Measurements from ENCODE around the gene GYPA. TPM values are rescaled to one million over a fixed set of nuclear protein-coding genes. Genes with fewer than 3 reads are reported as not detected.

The GYPA gene
- total and polyA plus RNA-seq, 2 donors (not counting 1 experiment from before 2014, with no cell fraction given), result not detected

DNA sequence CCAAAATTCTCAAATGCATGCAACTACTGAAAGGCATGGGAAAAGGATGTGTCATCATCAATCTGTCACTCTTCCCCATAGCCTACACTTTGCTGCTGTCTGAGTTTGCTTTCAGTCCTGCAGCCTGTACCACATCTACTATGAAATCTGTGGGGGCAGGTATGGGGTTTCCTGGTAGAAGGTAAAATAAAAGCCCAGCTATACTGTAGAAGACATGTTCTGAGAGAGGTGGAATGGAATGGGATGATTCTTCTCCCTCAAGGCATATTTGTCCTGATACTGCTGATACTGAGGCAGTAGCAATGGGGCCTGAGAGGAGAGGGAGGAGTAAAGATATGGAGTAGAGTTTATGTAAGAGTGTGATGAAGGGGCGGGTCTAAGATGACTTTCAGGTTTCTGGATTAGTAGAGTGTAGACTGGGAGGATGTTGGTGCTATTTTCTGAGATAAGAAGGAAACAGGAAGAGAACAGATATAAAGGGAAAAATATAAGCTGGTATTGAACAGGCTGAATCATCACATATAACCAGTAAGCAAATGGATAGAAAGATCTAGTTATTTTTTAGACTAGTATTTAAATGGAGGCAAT lies 38.7 kb upstream of the GYPA start:
- H2AFZ ChIP-seq (ENCODE audit: low read length), result no peak overlapping the region
- H3K4me2 ChIP-seq (ENCODE audit: extremely low read depth, insufficient read depth, low read length), result no peak overlapping the region
- H4K20me1 ChIP-seq (ENCODE audit: control insufficient read depth, extremely low read depth, insufficient read depth, low read length), result no peaks in the 10 kb centered on the region
- no peaks in the 10 kb centered on the region for H3K4me1 ChIP-seq (ENCODE audit: control insufficient read depth, extremely low read depth, insufficient read depth, low read length)
- no peak for DNase-seq (ENCODE audit: low read depth in 2 of 2)
- no peak overlapping the region for H3K4me3 ChIP-seq (replicated peaks in 1 of 4; ENCODE audit: control extremely low read depth in 1 of 4, insufficient read depth in 1 of 4, low read depth in 3 of 4, low read length in 4 of 4)
- H3K9me3 ChIP-seq (ENCODE audit: control insufficient read depth, insufficient read depth, low read depth, low read length), result no peaks in the 10 kb centered on the region
- H3K36me3 ChIP-seq (ENCODE audit: control insufficient read depth, insufficient read depth, low read length), result no peaks in the 10 kb centered on the region
- H3K79me2 ChIP-seq (ENCODE audit: control insufficient read depth, insufficient read depth, low read length), result no peaks in the 10 kb centered on the region
- TF ChIP-seq, protein P1, sequence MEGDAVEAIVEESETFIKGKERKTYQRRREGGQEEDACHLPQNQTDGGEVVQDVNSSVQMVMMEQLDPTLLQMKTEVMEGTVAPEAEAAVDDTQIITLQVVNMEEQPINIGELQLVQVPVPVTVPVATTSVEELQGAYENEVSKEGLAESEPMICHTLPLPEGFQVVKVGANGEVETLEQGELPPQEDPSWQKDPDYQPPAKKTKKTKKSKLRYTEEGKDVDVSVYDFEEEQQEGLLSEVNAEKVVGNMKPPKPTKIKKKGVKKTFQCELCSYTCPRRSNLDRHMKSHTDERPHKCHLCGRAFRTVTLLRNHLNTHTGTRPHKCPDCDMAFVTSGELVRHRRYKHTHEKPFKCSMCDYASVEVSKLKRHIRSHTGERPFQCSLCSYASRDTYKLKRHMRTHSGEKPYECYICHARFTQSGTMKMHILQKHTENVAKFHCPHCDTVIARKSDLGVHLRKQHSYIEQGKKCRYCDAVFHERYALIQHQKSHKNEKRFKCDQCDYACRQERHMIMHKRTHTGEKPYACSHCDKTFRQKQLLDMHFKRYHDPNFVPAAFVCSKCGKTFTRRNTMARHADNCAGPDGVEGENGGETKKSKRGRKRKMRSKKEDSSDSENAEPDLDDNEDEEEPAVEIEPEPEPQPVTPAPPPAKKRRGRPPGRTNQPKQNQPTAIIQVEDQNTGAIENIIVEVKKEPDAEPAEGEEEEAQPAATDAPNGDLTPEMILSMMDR (conservative IDR thresholded peaks at IDR 0.05 in 1 of 2, IDR thresholded peaks at IDR 0.05 in 1 of 2; ENCODE audit: low read depth in 1 of 2, low read length in 2 of 2), result no peak
- TF ChIP-seq EZH2 (IDR thresholded peaks at IDR 0.05; ENCODE audit: low read length, missing control alignments), result no peak
- H3K27ac ChIP-seq (ENCODE audit: insufficient read depth, low read length), result no peak overlapping the region
- no peak overlapping the region for H3K9ac ChIP-seq (ENCODE audit: insufficient read depth, low read length)
- H3K27me3 ChIP-seq (ENCODE audit: control insufficient read depth, insufficient read depth, low read length), result no peaks in the 10 kb centered on the region

DNA sequence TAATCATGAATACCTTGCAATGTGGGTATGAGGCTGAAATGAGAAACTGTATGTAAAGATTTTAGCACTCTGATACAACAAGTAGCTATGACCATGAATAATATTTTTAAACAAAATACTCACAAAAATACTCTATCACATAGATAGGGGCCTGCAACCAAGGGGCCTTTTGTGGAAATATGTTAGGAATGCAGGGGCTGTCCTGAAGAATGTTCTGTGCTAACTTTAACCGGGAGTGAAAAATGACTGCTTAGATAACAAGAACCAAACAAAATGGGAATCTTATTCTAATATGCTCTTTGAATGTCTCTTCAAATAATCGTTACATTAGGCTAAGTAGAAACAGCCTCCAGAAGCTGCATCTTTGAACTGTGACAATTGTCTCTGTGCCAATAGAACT lies 37.9 kb upstream of the GYPA start:
- TF ChIP-seq EZH2 (IDR thresholded peaks at IDR 0.05; ENCODE audit: low read length, missing control alignments), result no peak
- TF ChIP-seq, protein P1 (conservative IDR thresholded peaks at IDR 0.05 in 1 of 2, IDR thresholded peaks at IDR 0.05 in 1 of 2; ENCODE audit: low read depth in 1 of 2, low read length in 2 of 2), result no peak
- Histone ChIP-seq H3K4me3 (replicated peaks in 1 of 4; ENCODE audit: control extremely low read depth in 1 of 4, insufficient read depth in 1 of 4, low read depth in 3 of 4, low read length in 4 of 4) (no peak overlapping the region), H3K4me2 (ENCODE audit: extremely low read depth, insufficient read depth, low read length) (no peak overlapping the region)

DNA sequence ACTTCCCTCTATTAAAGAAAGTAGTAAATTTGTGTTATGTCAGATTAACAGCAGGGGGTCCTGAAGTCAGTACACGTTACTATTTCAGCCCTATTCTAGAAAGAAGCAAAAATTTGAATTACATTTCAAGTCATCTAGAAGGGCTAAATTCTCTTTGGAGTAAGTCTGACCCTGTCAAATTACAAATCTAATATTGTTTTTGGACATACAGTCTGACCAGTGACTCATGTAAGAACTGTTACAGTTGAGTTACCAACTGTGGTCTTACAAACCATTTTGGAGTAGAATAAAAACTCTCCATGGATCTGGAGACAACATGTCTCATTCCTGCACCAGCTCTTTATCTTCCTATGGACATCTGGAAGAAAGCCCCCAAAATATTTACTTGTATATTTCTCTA lies 36.0 kb upstream of the GYPA start:
- peak; percentile 24 to 59 for DNase-seq (ENCODE audit: low read depth in 2 of 2)
- no peak overlapping the region for H3K9ac ChIP-seq (ENCODE audit: insufficient read depth, low read length)

More for the DNA sequence above, 37.9 kb upstream of the GYPA start:
- Histone ChIP-seq H2AFZ (ENCODE audit: low read length) (no peak overlapping the region), H3K79me2 (ENCODE audit: control insufficient read depth, insufficient read depth, low read length) (no peaks in the 10 kb centered on the region), H3K27ac (ENCODE audit: insufficient read depth, low read length) (no peak overlapping the region), H3K9me3 (ENCODE audit: control insufficient read depth, insufficient read depth, low read depth, low read length) (no peaks in the 10 kb centered on the region), H3K27me3 (ENCODE audit: control insufficient read depth, insufficient read depth, low read length) (no peaks in the 10 kb centered on the region), H3K4me1 (ENCODE audit: control insufficient read depth, extremely low read depth, insufficient read depth, low read length) (no peaks in the 10 kb centered on the region), H3K36me3 (ENCODE audit: control insufficient read depth, insufficient read depth, low read length) (no peaks in the 10 kb centered on the region), H3K9ac (ENCODE audit: insufficient read depth, low read length) (no peak overlapping the region), H4K20me1 (ENCODE audit: control insufficient read depth, extremely low read depth, insufficient read depth, low read length) (no peaks in the 10 kb centered on the region)
- DNase-seq (ENCODE audit: low read depth in 2 of 2), result peak in 1 of 2 donors; percentile 52

More for the DNA sequence above, 36.0 kb upstream of the GYPA start:
- no peak overlapping the region for H3K4me3 ChIP-seq (replicated peaks in 1 of 4; ENCODE audit: control extremely low read depth in 1 of 4, insufficient read depth in 1 of 4, low read depth in 3 of 4, low read length in 4 of 4)
- H3K4me1 ChIP-seq (ENCODE audit: control insufficient read depth, extremely low read depth, insufficient read depth, low read length), result no peaks in the 10 kb centered on the region
- no peaks in the 10 kb centered on the region for H4K20me1 ChIP-seq (ENCODE audit: control insufficient read depth, extremely low read depth, insufficient read depth, low read length)
- H3K36me3 ChIP-seq (ENCODE audit: control insufficient read depth, insufficient read depth, low read length), result no peaks in the 10 kb centered on the region
- no peaks in the 10 kb centered on the region for H3K27me3 ChIP-seq (ENCODE audit: control insufficient read depth, insufficient read depth, low read length)
- no peaks in the 10 kb centered on the region for H3K79me2 ChIP-seq (ENCODE audit: control insufficient read depth, insufficient read depth, low read length)
- H2AFZ ChIP-seq (ENCODE audit: low read length), result no peak overlapping the region
- no peak overlapping the region for H3K27ac ChIP-seq (ENCODE audit: insufficient read depth, low read length)
- TF ChIP-seq, protein P1 (conservative IDR thresholded peaks at IDR 0.05 in 1 of 2, IDR thresholded peaks at IDR 0.05 in 1 of 2; ENCODE audit: low read depth in 1 of 2, low read length in 2 of 2), result no peak
- TF ChIP-seq EZH2 (IDR thresholded peaks at IDR 0.05; ENCODE audit: low read length, missing control alignments), result no peak
- H3K4me2 ChIP-seq (ENCODE audit: extremely low read depth, insufficient read depth, low read length), result no peak overlapping the region
- H3K9me3 ChIP-seq (ENCODE audit: control insufficient read depth, insufficient read depth, low read depth, low read length), result no peaks in the 10 kb centered on the region
